ENCODE data around the gene KLHDC3.

The KLHDC3 gene

DNA sequence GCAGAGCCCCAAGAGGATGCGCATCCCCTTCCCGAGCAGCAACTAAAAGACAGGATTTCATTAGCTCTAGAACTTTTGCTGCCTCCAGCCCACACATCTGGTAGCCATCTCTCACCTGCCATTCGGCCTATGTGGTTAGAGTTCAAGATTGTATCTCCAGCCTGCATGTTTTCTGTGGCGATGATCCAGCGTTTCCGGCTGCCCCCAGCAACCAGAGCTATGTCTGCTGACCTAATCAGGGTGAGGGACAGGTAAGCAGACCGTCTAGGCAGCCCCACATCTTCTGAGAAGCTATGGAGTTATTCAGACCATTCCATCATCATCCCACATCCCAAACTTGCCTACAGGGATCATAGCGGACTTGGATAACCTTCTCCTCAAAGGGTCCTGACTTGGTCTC is 41.9 kb downstream of the KLHDC3 start:
- no peak for DNase-seq (ENCODE audit: low read depth in 3 of 3)

GRCh38 chr6:43058531-43058930 is 44.5 kb downstream of the KLHDC3 start:
- DNase-seq (ENCODE audit: low read depth in 3 of 3) = no peak

DNA sequence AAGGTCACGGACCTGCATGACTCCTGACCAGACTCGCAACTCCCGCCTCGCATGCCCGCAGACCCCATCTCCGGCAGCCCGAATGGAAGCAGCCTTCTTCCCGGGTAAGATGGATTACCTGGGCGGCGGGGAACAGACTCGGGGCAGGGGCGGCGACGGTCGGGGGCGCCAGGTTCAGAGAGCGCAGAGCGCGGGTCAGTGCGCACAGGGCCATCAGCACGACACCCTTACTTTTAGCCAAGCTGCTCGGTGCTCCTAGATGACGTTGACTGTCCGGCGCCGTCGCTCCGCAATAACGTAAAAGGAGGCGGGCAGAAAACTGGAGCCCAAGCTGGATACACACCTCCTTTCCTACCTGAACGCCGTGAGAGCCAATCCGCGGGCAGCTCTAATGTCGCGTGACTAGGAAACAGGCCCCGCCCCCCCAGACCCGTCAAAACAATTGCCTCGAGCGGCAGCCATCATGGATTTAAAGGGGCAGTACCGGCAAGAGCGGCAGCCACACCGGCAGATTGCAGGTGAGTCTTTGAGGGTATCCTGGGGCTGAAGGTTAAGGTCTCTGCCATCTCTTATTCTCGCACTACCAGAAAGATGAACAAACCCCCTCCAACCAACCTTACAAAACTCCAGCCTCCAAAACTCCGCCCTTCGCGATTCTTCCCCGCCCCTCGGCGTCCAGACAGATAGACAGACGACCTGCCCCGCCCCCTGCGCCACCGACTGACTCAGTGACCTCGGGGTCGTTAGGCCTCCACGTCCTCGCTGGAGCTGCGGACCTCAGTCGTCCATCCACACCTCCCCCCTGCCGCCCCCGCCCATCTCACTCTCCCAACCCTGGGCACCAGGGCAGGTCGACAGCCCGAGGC is 45.4 kb downstream of the KLHDC3 start, which contains the start of the genes KLC4 and MRPL2:
TSS of gene KLC4 (plus strand) at position 464 of the 866 bp plus-strand sequence. CDS start 1,705 bp downstream, outside the sequence.
TSS of gene MRPL2 (minus strand) at position 267 of the 866 bp plus-strand sequence. CDS start at position 214, 53 bp downstream.
- peak; percentile 87 to 98 (median 95) for DNase-seq (ENCODE audit: low read depth in 3 of 3)

DNA sequence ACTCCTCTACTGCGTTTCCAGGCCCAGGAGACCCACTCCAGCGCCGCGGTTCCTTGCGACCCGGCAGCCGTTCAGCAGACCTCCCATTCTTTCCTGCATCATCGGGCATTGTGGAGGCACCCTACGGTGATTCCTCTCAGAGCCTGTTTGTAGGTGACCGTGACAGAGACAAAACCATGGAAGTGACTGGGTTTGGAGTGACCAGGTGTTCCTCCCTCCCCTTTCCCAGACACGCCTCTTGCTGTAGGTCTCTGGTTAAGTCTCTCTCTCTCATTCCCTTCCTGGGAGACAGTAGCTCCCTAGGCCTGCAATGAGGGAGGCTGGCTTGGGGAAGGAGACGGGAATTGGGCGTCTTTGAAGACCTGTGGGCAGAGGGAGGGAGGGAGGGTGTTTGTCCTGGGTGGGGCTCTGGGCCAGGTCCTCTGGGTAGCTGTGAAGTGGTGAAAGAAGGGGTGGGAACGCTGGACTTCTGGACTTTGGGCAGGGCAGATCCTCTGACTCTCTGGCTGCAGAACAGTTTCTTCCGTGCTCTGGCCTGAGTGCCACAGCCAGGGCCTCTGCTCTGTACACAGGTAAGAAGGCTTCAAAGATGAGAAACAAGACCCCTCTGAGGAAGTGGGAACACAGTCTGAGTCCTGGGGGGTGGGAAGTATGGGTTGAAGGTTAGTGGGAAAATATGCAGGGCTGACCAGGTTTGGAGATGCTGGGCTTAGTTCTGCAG is 46.1 kb downstream of the KLHDC3 start:
- no peak for DNase-seq (ENCODE audit: low read depth in 3 of 3)

DNA sequence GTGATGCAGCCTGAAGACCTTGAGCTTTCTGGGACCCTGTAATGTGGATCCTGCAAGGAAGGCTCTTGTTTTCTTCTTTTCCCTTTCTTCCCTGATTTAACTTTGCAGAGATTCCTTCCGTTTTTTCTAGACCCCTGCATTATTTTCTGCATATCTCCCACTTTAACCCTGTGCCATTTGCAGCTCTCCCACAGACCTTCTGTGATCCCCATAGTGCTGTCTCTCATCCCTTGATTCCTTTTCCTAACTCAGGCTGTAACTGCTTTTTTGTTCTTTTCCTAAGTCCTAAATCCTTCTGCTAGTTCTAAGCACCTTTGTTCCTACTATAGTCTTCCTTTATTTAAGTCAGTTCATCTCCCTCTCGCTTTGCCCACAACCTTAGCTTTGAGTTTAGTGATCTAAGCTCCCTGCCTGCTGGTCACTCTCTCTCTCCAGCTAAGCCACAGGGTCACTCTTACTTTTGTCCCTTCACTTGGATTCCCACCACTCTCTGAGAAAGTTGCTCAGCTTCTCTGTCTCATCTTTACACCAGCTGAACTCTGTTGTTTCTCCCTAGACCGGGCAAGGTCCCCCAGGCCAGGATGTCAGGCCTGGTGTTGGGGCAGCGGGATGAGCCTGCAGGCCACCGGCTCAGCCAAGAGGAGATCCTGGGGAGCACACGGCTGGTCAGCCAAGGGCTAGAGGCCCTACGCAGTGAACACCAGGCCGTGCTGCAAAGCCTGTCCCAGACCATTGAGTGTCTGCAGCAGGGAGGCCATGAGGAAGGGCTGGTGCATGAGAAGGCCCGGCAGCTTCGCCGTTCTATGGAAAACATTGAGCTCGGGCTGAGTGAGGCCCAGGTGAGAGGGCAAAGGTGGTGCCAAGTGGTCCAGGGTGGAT is 46.9 kb downstream of the KLHDC3 start:
- DNase-seq (ENCODE audit: low read depth in 3 of 3) = no peak

- no peak for DNase-seq (ENCODE audit: low read depth in 3 of 3)
Observed at GRCh38 chr6:43061861-43062260, 47.8 kb downstream of the KLHDC3 start.

GRCh38 chr6:43062818-43063217 is 48.8 kb downstream of the KLHDC3 start:
- no peak for DNase-seq (ENCODE audit: low read depth in 3 of 3)

DNA sequence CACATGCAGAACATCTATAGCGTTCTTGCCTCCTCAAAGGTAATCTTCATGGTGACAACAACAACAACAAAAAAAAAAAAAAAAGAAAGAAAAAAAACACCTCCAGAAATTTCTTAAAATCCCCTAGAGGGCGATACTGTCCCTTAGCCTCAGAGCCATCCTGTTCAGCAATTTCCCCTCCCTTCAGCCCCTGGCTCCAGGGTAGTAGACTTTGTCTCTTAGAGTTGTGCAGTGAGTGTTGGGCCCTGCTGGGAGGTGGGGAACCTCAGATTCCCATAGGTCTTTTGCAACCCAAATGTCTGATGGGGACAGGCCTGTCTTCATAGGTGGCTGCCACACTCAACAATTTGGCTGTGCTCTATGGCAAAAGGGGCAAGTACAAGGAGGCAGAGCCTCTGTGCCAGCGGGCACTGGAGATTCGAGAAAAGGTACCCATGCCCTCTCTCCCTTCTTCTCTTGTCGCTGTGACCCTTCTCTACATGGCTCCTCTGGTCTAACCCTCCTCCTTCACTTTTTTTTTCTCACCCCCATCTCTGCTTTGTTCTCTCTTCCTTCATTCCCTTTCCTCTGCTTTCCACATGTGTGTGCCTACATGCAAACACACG is 56.1 kb downstream of the KLHDC3 start:
- no peak for DNase-seq (ENCODE audit: low read depth in 3 of 3)

All from stimulated activated CD4-positive, alpha-beta T cell treated with anti-CD3 and anti-CD28 coated beads, TNF-alpha, amount 100 ng/mL, for 4 hours (primary cell).